ENCODE measurements around the gene DHCR7.

DNA sequence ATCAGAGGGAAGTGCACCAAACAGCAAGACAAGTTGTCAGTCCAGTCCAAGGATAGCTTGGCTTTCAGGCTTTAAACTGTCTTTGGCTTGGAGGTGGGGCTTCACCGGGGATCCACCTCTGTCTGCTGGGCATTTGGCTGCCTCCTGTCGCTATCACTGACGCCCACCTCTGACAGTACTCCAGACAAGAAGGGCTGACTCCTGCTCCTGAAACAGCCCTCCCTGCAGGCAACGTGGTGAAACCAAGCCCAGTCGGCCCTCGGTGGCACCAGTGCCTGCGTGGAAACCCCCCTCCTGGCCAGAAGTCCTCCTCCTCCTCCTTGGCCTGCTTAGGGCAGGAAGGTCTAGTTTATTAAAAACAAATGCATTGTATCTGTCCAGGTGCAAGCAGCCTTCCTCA lies 16.9 kb downstream of the DHCR7 start:
- TF ChIP-seq, protein P1, sequence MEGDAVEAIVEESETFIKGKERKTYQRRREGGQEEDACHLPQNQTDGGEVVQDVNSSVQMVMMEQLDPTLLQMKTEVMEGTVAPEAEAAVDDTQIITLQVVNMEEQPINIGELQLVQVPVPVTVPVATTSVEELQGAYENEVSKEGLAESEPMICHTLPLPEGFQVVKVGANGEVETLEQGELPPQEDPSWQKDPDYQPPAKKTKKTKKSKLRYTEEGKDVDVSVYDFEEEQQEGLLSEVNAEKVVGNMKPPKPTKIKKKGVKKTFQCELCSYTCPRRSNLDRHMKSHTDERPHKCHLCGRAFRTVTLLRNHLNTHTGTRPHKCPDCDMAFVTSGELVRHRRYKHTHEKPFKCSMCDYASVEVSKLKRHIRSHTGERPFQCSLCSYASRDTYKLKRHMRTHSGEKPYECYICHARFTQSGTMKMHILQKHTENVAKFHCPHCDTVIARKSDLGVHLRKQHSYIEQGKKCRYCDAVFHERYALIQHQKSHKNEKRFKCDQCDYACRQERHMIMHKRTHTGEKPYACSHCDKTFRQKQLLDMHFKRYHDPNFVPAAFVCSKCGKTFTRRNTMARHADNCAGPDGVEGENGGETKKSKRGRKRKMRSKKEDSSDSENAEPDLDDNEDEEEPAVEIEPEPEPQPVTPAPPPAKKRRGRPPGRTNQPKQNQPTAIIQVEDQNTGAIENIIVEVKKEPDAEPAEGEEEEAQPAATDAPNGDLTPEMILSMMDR (IDR thresholded peaks at IDR 0.05 in 4 of 5, conservative IDR thresholded peaks at IDR 0.05 in 1 of 5), result no peak
- no peak for TF ChIP-seq POLR2A (IDR thresholded peaks at IDR 0.05)
